ENCODE results near the gene MRM1. TPM values are rescaled to one million over a fixed set of nuclear protein-coding genes. Genes with fewer than 3 reads are reported as not detected.

Gene MRM1
- total and polyA plus RNA-seq, 9 of the 15 experiments (the other 6 are each of a cell fraction or from before 2014, with no cell fraction given), result 0.61 to 28.4 (median 21.5) TPM

DNA sequence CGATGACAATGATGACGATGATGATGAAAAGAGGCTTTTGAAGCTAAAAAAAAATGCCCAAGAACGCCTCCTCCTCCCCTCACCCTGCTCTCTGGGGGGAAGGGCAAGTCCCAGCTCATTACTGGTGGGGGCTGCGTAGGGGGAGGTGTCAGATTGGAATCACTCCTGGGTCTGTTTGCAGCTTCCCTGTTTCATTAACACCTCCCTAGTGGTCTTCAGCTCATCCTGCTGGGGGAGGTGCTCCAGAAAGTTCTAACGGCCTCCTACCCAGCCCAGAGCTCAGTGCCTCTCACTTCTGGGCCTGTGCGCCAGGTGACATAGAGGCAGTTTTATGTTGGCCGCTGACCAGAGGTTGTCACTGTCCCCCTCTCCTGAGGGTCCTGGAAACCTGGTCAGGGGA lies 12.7 kb downstream of the MRM1 start:
- no peak overlapping the region for H3K9ac ChIP-seq (ENCODE audit: insufficient read depth in 1 of 2, low read depth in 2 of 2, low read length in 2 of 2)
- no peak overlapping the region for H3K4me2 ChIP-seq (ENCODE audit: insufficient read depth, low read length)
- in situ Hi-C loops (cut with MboI) (loop anchor here (10.0 kb wide), 1 partner anchor 631 kb away; no protein-coding TSS in a partner anchor), intact Hi-C loops (cut with micrococcal nuclease) (no loop called here)
- no peaks in the 10 kb centered on the region for H3K9me3 ChIP-seq (replicated peaks; ENCODE audit: control insufficient read depth, insufficient read depth, low read depth, low read length)
- H3K36me3 ChIP-seq (ENCODE audit: control insufficient read depth, insufficient read depth, low read length), result peaks cover 2% of the 10 kb centered on the region; the same call in 1 of the 3 replicates
- no peaks in the 10 kb centered on the region for H3K9me1 ChIP-seq (ENCODE audit: control insufficient read depth, insufficient read depth, low read length)
- H3K27me3 ChIP-seq (ENCODE audit: control insufficient read depth in 2 of 2, insufficient read depth in 2 of 2, low read length in 2 of 2), result peaks cover 0 to 23% of the 10 kb centered on the region in 2 experiments; a peak in 2 of 5 replicates
- no peak overlapping the region for H3K27ac ChIP-seq (ENCODE audit: extremely low read depth, low read depth, low read length)
- POLR2A ChIA-PET, result interaction anchor here (0.6 to 1.3 kb wide), 3 partner anchors 10 to 16 kb away, joined by 3 to 4 read pairs (median 3); partner anchors contain the start of gene MRM1
- no TSS peak for BruUV-seq (replicated peaks)
- no peak overlapping the region for H3K4me3 ChIP-seq
- peaks cover 1% of the 10 kb centered on the region; the same call in 1 of the 3 replicates for H3K79me2 ChIP-seq (ENCODE audit: control insufficient read depth, insufficient read depth, low read length)
- peaks cover 6% of the 10 kb centered on the region; the same call in 1 of the 2 replicates for H4K20me1 ChIP-seq (replicated peaks; ENCODE audit: control insufficient read depth, insufficient read depth, low read length)
- FAIRE-seq, result no peak
- no peak for DNase-seq (ENCODE audit: extremely low read depth in 1 of 4, low spot score in 3 of 4)
- ATAC-seq, result no peak
- peaks cover 15 to 18% of the 10 kb centered on the region in 2 experiments; a peak in 4 of 5 replicates for H3K4me1 ChIP-seq (replicated peaks in 1 of 2; ENCODE audit: control insufficient read depth in 2 of 2, insufficient read depth in 2 of 2, low read length in 2 of 2)
- CTCF ChIA-PET (ENCODE audit: low intra/inter-chr PET ratio), result no interaction called here
- WGBS (ENCODE audit: insufficient coverage, low coverage, missing lambda C conversion rate), result 47% methylated on average over 7 of the region's 7 CpGs
- H2AFZ ChIP-seq (ENCODE audit: low read depth, low read length), result no peak overlapping the region
- TF ChIP-seq PYGO2 (tag; IDR thresholded peaks at IDR 0.05) (no peak), ZNF12 (CRISPR knock-in tag; IDR thresholded peaks at IDR 0.05) (no peak), JUND (IDR thresholded peaks at IDR 0.05; ENCODE audit: borderline replicate concordance, low read depth, low read length) (no peak), JUND (tag; IDR thresholded peaks at IDR 0.05; ENCODE audit: borderline replicate concordance, low read depth, low read length) (no peak), HNRNPH1 (optimal IDR thresholded peaks at IDR 0.05; ENCODE audit: low read depth, low read length) (no peak), JUN (IDR thresholded peaks at IDR 0.05; ENCODE audit: borderline replicate concordance, low read depth, low read length) (no peak), JUN (CRISPR knock-in tag; IDR thresholded peaks at IDR 0.05; ENCODE audit: borderline replicate concordance) (no peak)
- TF ChIP-seq, protein P1, sequence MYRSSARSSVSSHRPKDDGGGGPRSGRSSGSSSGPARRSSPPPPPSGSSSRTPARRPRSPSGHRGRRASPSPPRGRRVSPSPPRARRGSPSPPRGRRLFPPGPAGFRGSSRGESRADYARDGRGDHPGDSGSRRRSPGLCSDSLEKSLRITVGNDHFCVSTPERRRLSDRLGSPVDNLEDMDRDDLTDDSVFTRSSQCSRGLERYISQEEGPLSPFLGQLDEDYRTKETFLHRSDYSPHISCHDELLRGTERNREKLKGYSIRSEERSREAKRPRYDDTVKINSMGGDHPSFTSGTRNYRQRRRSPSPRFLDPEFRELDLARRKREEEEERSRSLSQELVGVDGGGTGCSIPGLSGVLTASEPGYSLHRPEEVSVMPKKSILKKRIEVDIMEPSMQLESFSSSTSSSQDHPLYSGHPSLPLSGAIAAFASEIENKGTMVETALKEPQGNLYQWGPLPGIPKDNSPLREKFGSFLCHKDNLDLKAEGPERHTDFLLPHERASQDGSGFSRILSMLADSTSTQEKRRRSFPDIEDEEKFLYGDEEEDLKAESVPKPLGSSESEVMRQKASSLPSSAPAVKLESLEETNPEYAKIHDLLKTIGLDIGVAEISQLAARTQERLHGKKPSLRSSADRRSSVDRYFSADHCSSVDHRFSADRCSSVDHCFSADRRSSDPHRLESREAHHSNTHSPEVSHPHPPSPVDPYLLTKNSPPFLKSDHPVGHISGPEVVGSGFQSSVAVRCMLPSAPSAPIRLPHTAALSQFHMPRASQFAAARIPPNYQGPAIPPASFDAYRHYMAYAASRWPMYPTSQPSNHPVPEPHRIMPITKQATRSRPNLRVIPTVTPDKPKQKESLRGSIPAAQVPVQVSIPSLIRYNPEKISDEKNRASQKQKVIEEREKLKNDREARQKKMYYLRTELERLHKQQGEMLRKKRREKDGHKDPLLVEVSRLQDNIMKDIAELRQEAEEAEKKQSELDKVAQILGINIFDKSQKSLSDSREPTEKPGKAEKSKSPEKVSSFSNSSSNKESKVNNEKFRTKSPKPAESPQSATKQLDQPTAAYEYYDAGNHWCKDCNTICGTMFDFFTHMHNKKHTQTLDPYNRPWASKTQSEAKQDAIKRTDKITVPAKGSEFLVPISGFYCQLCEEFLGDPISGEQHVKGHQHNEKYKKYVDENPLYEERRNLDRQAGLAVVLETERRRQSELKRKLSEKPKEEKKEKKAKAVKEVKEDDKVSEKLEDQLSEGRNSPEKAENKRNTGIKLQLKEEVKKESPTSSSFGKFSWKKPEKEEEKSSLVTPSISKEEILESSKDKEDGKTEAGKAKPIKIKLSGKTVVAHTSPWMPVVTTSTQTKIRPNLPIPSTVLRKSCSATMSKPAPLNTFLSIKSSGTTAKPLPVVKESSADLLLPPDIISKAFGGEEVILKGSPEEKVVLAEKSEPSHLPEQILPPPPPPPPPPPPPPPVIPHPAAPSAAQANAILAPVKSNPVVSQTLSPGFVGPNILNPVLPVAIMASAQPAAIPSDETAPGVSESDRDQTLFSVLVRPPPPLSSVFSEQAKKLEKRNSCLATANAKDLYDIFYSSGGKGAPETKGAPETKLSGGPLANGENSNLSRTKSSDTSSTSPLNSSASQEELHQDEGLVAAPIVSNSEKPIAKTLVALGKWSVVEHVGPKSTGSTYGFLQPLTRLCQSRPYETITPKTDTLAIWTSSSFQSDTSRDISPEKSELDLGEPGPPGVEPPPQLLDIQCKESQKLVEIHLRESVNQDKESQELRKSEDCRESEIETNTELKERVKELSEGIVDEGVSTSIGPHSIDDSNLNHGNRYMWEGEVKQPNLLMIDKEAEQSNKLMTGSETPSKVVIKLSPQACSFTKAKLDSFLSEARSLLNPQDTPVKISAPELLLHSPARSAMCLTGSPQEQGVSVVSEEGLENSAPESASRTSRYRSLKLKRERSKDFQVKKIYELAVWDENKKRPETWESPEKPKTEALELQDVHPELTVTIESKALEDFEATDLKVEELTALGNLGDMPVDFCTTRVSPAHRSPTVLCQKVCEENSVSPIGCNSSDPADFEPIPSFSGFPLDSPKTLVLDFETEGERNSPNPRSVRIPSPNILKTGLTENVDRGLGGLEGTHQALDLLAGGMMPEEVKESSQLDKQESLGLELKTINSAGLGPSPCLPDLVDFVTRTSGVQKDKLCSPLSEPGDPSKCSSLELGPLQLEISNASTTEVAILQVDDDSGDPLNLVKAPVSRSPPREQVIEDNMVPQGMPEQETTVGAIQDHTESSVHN (IDR thresholded peaks at IDR 0.05; ENCODE audit: borderline replicate concordance in 1 of 2, low read depth in 1 of 2), result no peak
- TF ChIP-seq, protein P2, sequence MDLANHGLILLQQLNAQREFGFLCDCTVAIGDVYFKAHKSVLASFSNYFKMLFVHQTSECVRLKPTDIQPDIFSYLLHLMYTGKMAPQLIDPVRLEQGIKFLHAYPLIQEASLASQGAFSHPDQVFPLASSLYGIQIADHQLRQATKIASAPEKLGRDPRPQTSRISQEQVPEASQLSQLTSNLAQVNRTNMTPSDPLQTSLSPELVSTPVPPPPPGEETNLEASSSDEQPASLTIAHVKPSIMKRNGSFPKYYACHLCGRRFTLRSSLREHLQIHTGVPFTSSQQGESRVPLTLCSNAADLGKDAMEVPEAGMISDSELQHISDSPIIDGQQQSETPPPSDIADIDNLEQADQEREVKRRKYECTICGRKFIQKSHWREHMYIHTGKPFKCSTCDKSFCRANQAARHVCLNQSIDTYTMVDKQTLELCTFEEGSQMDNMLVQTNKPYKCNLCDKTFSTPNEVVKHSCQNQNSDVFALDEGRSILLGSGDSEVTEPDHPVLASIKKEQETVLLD (IDR thresholded peaks at IDR 0.05), result no peak
- TF ChIP-seq, protein P3, sequence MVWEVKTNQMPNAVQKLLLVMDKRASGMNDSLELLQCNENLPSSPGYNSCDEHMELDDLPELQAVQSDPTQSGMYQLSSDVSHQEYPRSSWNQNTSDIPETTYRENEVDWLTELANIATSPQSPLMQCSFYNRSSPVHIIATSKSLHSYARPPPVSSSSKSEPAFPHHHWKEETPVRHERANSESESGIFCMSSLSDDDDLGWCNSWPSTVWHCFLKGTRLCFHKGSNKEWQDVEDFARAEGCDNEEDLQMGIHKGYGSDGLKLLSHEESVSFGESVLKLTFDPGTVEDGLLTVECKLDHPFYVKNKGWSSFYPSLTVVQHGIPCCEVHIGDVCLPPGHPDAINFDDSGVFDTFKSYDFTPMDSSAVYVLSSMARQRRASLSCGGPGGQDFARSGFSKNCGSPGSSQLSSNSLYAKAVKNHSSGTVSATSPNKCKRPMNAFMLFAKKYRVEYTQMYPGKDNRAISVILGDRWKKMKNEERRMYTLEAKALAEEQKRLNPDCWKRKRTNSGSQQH (CRISPR knock-in tag; IDR thresholded peaks at IDR 0.05), result no peak
